ENCODE results near the gene EIPR1.
A peak's percentile ranks its signal among the peaks of the same experiment; 100 is the strongest.

The EIPR1 gene

GRCh38 chr2:3266925-3267867 lies 110.4 kb downstream of the EIPR1 start:
- DNase-seq, result no peak

DNA sequence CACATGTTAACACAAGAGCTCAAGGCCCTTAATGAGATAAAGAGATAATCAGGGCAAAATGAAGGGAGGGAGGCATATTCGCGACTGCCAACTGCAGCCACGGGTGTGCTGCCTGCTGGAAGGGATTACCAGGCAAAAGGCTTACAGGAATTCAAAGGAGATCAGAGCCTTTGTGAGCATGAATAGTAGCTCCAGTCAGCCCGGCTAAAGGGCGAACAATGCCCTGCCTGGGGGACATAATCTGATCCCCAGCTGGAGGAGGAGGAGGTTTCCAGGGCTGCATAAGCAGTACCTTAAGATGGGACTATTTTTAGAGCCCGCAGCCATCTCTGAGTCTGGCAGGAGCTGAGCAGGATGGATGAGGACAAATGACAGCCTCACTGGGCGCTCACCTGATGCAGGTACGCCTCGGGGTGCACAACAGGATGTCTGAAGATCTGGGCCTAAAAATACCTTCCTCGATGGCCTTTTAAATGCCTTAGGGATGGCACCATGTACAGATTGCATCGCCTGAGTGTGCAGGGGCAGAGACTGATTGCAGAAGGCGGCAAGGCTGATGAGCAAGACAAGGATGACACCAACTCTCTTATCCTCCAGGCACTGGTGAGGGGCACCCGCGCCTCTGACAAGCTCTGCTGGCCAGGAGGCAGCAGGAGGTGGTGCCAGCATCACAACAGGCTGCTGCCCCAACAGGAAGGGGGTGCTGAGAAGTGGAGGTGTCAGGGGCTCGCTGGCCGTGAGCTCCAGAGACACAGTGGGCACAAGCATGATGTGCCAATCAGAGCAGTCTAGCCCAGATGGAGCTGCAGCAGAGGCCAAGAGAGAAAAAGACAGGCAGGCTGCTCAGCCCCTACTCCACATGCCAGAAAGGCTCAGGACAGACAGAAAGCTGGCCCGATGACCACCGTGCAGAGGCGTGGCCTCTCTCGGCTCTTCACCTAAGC lies 111.4 kb downstream of the EIPR1 start:
- DNase-seq, result peak; percentile 36

DNA sequence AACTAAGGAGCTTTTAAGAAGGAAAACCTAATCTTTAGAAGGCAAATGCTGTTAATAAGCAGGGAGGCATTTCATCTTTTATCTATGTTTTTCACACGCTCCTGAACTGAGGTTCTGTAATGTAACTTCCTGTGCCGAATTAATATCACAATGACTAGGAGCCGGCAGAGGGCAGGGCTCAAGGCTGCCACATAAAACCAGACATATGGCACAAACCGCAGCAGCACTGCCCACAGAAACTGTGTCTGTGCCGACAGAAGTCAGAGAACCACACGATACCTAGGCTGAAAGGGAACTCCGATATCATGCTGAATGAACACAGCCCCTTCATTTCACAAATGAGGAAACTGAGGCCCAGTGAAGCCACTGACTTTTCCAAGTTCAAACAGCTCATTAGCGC lies 112.1 kb downstream of the EIPR1 start:
- DNase-seq, result peak; percentile 17

GRCh38 chr2:3264010-3264744 lies 113.4 kb downstream of the EIPR1 start:
- DNase-seq, result peak; percentile 56

DNA sequence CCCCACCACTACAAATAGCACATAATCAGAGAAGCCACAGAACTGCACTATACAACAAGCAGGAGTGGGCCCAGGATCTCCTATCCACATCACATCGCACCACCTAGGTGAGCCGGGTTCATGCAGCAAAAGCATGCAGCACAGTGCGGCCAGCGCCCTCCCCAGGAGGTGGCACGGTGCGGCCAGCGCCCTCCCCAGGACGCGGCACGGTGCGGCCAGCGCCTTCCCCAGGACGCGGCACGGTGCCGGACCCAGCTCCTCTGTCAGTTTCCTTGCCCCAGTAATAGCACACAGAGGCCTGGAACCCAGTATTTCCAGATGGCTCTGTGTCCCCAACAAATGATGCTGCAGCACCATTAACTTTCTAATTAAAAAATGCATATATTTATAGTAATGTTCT lies 114.1 kb downstream of the EIPR1 start:
- no peak for DNase-seq

- DNase-seq, result no peak
These were observed 114.9 kb downstream of the EIPR1 start for GRCh38 chr2:3262437-3263388.

- DNase-seq, result no peak
These were observed 116.1 kb downstream of the EIPR1 start for GRCh38 chr2:3261511-3261910.

- no peak for DNase-seq
These were observed 116.7 kb downstream of the EIPR1 start for GRCh38 chr2:3260959-3261358.

DNA sequence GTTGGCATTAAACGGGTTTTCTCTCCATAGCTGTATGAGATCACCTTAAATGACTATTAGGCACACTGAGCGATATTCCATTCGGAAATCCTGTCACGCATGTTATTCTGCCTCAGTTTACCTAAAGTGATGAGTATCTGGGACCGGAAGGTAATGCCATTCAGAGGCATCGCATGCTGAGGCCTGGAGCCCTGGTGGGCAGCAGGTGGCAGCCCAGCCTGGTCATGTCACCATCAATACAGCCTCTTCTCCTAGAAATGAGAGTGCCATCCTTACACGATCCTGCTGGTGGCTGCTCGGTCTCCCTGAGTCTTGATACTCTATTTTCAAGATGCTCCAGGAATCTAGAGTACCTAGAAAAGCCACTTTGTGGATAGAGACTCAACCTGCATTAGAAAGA lies 119.8 kb downstream of the EIPR1 start:
- no peak for DNase-seq

DNA sequence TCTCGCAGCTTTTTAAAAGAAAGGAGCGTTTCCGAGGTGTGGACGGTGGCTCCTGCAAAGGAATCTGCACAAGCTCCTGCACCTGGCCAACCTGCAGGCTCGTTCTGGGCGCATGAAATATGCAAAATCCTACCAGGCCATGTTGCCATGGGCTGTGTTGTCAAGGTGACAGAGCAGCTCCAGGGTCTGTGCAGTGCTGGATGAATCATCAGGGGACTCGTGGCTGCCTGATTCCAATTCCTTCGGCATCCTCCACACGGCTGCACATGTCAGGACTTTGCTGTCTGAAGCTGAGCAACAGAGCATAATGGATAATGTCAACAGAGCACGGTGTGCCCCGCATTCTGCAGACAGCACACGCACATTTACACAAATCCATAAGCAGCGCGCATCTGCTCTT lies 120.5 kb downstream of the EIPR1 start:
- DNase-seq, result no peak

DNA sequence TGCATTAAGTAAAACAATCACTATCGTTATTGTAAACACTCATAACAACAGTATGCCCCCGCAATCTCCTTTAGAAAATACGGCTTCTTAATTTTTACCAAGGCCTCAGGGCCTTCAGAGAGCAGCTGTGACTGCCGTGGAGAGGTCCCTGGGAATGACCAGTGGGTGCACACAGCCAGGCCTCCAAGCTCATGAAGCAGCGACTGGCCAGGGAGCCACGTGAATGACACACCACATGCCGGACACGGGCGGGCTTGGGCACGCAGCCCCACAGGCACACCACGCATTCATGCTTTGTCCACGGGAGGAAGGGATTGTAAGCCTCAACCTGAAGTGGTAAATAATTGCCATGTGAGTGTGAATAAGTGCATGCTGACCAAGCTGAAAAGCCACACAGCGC lies 121.0 kb downstream of the EIPR1 start:
- DNase-seq, result no peak

DNA sequence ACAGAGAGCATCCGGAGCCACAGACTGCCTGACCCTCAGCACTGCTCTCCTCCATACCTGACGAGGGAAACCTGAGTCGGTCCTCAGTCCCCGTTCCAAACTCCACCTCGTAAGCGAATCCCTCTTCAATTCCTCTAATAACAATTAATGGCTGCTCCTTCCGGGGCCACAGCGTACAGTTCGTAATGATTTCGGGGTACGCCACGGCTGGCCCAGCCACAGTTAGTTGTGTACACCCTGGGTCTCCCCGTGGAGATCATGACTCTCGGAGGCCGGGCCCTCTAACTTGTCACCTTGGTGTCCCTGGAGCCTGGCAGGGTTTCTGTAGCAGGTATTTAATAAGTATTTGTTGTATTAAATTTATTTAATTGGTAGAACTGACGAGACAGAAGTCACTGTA lies 121.5 kb downstream of the EIPR1 start:
- DNase-seq, result no peak

GRCh38 chr2:3254442-3254941 lies 123.1 kb downstream of the EIPR1 start:
- DNase-seq, result no peak

DNA sequence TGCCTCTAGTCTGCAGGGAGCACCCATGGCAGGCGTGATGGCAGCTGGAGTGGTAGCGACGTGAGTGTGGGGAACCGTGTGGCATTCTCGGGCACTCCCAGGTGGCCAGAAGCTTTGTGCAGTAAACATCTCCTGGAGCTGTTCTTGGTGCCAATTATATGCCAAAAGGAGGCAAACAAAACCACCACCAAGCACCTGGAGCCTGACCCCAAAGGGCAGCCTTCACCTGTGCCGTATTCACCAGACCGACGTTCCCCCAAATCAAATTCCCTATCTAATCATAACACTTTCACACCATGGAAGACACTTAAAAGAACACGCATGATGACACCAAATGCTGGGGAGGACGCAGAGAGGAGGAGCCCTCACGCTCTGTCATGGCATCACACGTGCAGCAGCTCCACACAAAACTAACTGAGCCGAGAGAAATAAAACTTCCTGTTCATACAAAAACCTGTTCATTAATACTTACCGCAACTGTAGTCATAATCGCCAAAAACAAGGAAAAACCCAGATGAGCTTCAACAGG lies 123.6 kb downstream of the EIPR1 start:
- DNase-seq, result no peak

DNA sequence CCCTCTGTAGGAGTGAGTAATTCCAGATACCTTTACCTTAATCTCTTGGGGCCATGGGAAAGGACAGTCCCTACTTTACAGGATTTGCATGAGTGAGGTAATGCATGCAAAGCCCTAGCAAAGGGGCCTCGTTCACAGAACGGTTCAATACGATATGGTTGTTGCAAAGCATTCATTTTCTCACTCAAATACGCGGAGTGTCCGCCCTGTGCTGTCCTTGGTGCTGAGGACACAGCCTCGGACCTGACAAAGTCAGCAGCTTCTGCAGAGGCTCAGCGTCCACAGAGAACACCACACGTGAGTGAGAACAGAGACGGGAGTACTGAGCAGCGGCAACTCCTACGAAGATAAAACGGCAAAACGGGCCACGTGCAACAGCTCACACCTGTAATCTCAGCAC lies 125.7 kb downstream of the EIPR1 start:
- DNase-seq, result no peak

DNA sequence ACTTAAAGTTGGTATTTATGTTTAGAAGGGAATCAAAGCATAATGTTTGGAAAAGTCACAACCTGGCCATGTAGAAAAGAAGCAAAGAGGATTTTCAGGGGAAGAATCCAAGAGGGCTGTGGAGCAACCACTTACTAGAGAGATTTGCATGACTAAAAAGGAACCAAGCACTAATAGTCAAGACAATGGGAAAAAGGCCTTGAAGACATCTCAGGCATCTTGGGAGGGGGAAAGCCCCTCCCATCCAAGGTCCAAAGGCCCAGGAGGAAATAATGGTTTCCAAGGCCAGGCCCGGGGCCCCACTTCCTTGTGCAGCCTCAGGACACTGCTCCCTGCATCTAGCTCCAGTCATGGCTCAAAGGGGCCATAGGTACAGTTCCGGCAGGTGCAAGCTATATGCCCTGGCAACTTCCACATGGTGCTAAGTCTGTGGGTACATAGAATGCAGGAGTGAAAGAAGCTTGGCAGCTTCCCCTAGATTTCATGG lies 128.1 kb downstream of the EIPR1 start:
- no peak for DNase-seq

GRCh38 chr2:3248754-3249475 lies 128.7 kb downstream of the EIPR1 start:
- no peak for DNase-seq

- no peak for DNase-seq
These were observed 130.5 kb downstream of the EIPR1 start for GRCh38 chr2:3246928-3247714.

DNA sequence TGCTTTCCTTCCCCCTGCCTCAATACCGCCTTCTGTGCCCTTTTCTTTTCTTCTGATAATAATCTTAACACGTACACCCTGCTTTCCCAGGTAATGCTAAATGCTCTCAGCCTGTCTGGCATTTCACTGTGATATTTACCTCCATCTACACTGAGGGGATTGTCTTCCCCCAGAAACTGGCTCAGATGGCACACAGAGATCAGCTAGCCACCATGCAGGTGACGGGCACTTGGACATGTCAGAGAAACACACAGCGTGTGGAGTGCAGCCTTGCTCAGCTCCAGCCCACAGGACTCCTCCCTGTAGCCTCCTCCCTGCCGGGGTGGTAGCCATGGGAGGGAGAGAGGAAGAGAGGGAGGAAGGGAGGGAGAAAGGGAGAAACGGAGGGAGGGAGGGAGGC lies 131.2 kb downstream of the EIPR1 start:
- DNase-seq, result no peak

- no peak for DNase-seq
These were observed 133.1 kb downstream of the EIPR1 start for GRCh38 chr2:3244486-3244885.
